ENCODE data around the gene AGPS. TPM values are rescaled to one million over a fixed set of nuclear protein-coding genes. Genes with fewer than 3 reads are reported as not detected.
"Not testable (repeated sequence)": the region's sequence is repeated elsewhere in the genome, so short reads cannot be mapped to it uniquely, and the experiment has no call there.

AGPS gene
- total RNA-seq, 1 experiment from 2014 or later = 107 TPM

- TF ChIP-seq EZH2 (IDR thresholded peaks at IDR 0.05; ENCODE audit: low read depth) = no peak
- TF ChIP-seq CTCF (conservative IDR thresholded peaks at IDR 0.05) = no peak
- Histone ChIP-seq H2AFZ (no peak overlapping the region), H3F3A (ENCODE audit: insufficient read depth, low read depth) (peaks cover 4% of the 10 kb centered on the region; the same call in 1 of the 2 replicates), H4K20me1 (ENCODE audit: insufficient read depth) (no peaks in the 10 kb centered on the region), H3K36me3 (ENCODE audit: low read depth) (0 out of 2 replicates have a peak, but pooled peaks cover 9% of the 10 kb centered on the region), H3K79me2 (ENCODE audit: low read depth) (peaks cover 66% of the 10 kb centered on the region), H3K4me1 (replicated peaks; ENCODE audit: insufficient read depth) (peaks cover 11% of the 10 kb centered on the region), H3K9me3 (ENCODE audit: insufficient read depth, low read depth) (no peaks in the 10 kb centered on the region), H3K27ac (peak overlapping the region; percentile 43), H3K4me3 (no peak overlapping the region), H3K27me3 (ENCODE audit: insufficient read depth, low read depth) (no peaks in the 10 kb centered on the region), H3K9me2 (ENCODE audit: insufficient read depth) (no peaks in the 10 kb centered on the region), H3K4me2 (0 out of 2 replicates have a peak overlapping the region, but pooled peaks have one; percentile 2)
- ChIA-PET CTCF (no interaction called here), POLR2A (ENCODE audit: unreplicated experiment) (no interaction called here)
- no peak for DNase-seq
- BruUV-seq (replicated peaks) = no TSS peak
- intact Hi-C loops (cut with micrococcal nuclease; ENCODE audit: unreplicated experiment) = loop anchor here (5.0 kb wide), 1 partner anchor 338 kb away; no protein-coding TSS in a partner anchor
Observed at GRCh38 chr2:177419274-177419673, 26.7 kb downstream of the AGPS start.

- no peaks in the 10 kb centered on the region for H3K9me2 ChIP-seq (ENCODE audit: insufficient read depth)
- ChIA-PET CTCF (no interaction called here), POLR2A (ENCODE audit: unreplicated experiment) (no interaction called here)
- no peaks in the 10 kb centered on the region; the same call in 1 of the 2 replicates for H3K9me3 ChIP-seq (ENCODE audit: insufficient read depth, low read depth)
- intact Hi-C loops (cut with micrococcal nuclease; ENCODE audit: unreplicated experiment) = no loop called here
- no peak for TF ChIP-seq EZH2 (IDR thresholded peaks at IDR 0.05; ENCODE audit: low read depth)
- no peak for TF ChIP-seq CTCF (conservative IDR thresholded peaks at IDR 0.05)
- no peak overlapping the region for H3K4me3 ChIP-seq
- no peaks in the 10 kb centered on the region for H4K20me1 ChIP-seq (ENCODE audit: insufficient read depth)
- H3K4me1 ChIP-seq (replicated peaks; ENCODE audit: insufficient read depth) = peaks cover 11% of the 10 kb centered on the region
- no peak overlapping the region for H3K27ac ChIP-seq
- BruUV-seq (replicated peaks) = no TSS peak
- H3K79me2 ChIP-seq (ENCODE audit: low read depth) = peaks cover 64% of the 10 kb centered on the region
- no peaks in the 10 kb centered on the region for H3F3A ChIP-seq (ENCODE audit: insufficient read depth, low read depth)
- H3K4me2 ChIP-seq = no peak overlapping the region
- no peak overlapping the region for H2AFZ ChIP-seq
- H3K27me3 ChIP-seq (ENCODE audit: insufficient read depth, low read depth) = no peaks in the 10 kb centered on the region
- H3K36me3 ChIP-seq (ENCODE audit: low read depth) = 0 out of 2 replicates have a peak, but pooled peaks cover 9% of the 10 kb centered on the region
- no peak for DNase-seq
Observed at GRCh38 chr2:177422271-177422670, 29.7 kb downstream of the AGPS start.

GRCh38 chr2:177424120-177424519, 31.5 kb downstream of the AGPS start:
- H3K9me3 ChIP-seq (ENCODE audit: insufficient read depth, low read depth); intact Hi-C loops (cut with micrococcal nuclease; ENCODE audit: unreplicated experiment); H3K9me2 ChIP-seq (ENCODE audit: insufficient read depth); H4K20me1 ChIP-seq (ENCODE audit: insufficient read depth); H3K4me2 ChIP-seq; BruUV-seq (replicated peaks); DNase-seq; H3K4me3 ChIP-seq; H3K27me3 ChIP-seq (ENCODE audit: insufficient read depth, low read depth); H3K36me3 ChIP-seq (ENCODE audit: low read depth); H3K27ac ChIP-seq; H3K4me1 ChIP-seq (replicated peaks; ENCODE audit: insufficient read depth); H2AFZ ChIP-seq; H3F3A ChIP-seq (ENCODE audit: insufficient read depth, low read depth): not testable (repeated sequence)
- ChIA-PET CTCF (interaction anchor here (0.6 kb wide), 1 partner anchor 270 kb away, joined by 3 read pairs; no protein-coding TSS in a partner anchor), POLR2A (ENCODE audit: unreplicated experiment) (interaction anchor here (0.6 to 0.7 kb wide), 3 partner anchors 27 to 411 kb away, joined by 3 to 6 read pairs (median 4); no protein-coding TSS in a partner anchor)
- peaks cover 63% of the 10 kb centered on the region for H3K79me2 ChIP-seq (ENCODE audit: low read depth)

GRCh38 chr2:177424620-177425019, 32.0 kb downstream of the AGPS start:
- H3K36me3 ChIP-seq (ENCODE audit: low read depth); H4K20me1 ChIP-seq (ENCODE audit: insufficient read depth); H3K9me3 ChIP-seq (ENCODE audit: insufficient read depth, low read depth); BruUV-seq (replicated peaks); intact Hi-C loops (cut with micrococcal nuclease; ENCODE audit: unreplicated experiment); H3F3A ChIP-seq (ENCODE audit: insufficient read depth, low read depth); H3K9me2 ChIP-seq (ENCODE audit: insufficient read depth); DNase-seq; H3K4me3 ChIP-seq; H3K4me2 ChIP-seq; H3K4me1 ChIP-seq (replicated peaks; ENCODE audit: insufficient read depth); H3K27ac ChIP-seq; H3K27me3 ChIP-seq (ENCODE audit: insufficient read depth, low read depth); POLR2A ChIA-PET (ENCODE audit: unreplicated experiment); CTCF ChIA-PET; H2AFZ ChIP-seq: not testable (repeated sequence)
- H3K79me2 ChIP-seq (ENCODE audit: low read depth) = peaks cover 63% of the 10 kb centered on the region

Measured in PC-9 (cell line).